Measurements from ENCODE around the gene PLA2G2F. TPM values are rescaled to one million over a fixed set of nuclear protein-coding genes. Genes with fewer than 3 reads are reported as not detected.

The PLA2G2F gene
- total and polyA plus RNA-seq, 7 donors, result 0.60 to 0.80 TPM; not detected in 5

GRCh38 chr1:20182415-20182814, 43.3 kb downstream of the PLA2G2F start:
- H3K27me3 ChIP-seq, result no peaks in the 10 kb centered on the region
- intact Hi-C loops (cut with DNase I), result loop anchor here (10.0 kb wide), 1 partner anchor 978 kb away; no protein-coding TSS in a partner anchor
- no peaks in the 10 kb centered on the region for H3K36me3 ChIP-seq
- no peak for DNase-seq
- TF ChIP-seq CTCF (IDR thresholded peaks at IDR 0.05), result no peak
- TF ChIP-seq POLR2A (IDR thresholded peaks at IDR 0.05), result no peak
- no peak for TF ChIP-seq EP300 (IDR thresholded peaks at IDR 0.05)
- TF ChIP-seq POLR2AphosphoS5 (IDR thresholded peaks at IDR 0.05), result no peak
- no peak overlapping the region for H3K4me3 ChIP-seq
- peak overlapping the region in 3 of 4 donors; percentile 95 to 99 (median 98) for H3K27ac ChIP-seq
- peaks cover 0 to 84% (median 60%) of the 10 kb centered on the region in 4 donors for H3K4me1 ChIP-seq
- no peaks in the 10 kb centered on the region for H3K9me3 ChIP-seq

- no peak for DNase-seq
- Histone ChIP-seq H3K4me3 (no peak overlapping the region), H3K9me3 (no peaks in the 10 kb centered on the region), H3K27ac (peak overlapping the region in 3 of 4 donors; percentile 95 to 99 (median 98)), H3K27me3 (no peaks in the 10 kb centered on the region), H3K36me3 (no peaks in the 10 kb centered on the region), H3K4me1 (peaks cover 0 to 85% (median 63%) of the 10 kb centered on the region in 4 donors)
- intact Hi-C loops (cut with DNase I), result loop anchor here (10.0 kb wide), 1 partner anchor 978 kb away; no protein-coding TSS in a partner anchor
- TF ChIP-seq EP300 (IDR thresholded peaks at IDR 0.05) (no peak), POLR2AphosphoS5 (IDR thresholded peaks at IDR 0.05) (peak in 2 of 4 donors; percentile 16 to 36)
- WGBS, 2 donors, result 26 to 86% methylated on average over 10 of the region's 10 CpGs
These were observed 43.9 kb downstream of the PLA2G2F start for GRCh38 chr1:20183035-20183434.

GRCh38 chr1:20183616-20184271, 44.6 kb downstream of the PLA2G2F start:
- H3K9me3 ChIP-seq, result no peaks in the 10 kb centered on the region
- intact Hi-C loops (cut with DNase I), result loop anchor here (10.0 kb wide), 1 partner anchor 979 kb away; no protein-coding TSS in a partner anchor
- no peaks in the 10 kb centered on the region for H3K36me3 ChIP-seq
- H3K4me1 ChIP-seq, result peaks cover 0 to 85% (median 63%) of the 10 kb centered on the region in 4 donors
- no peaks in the 10 kb centered on the region for H3K27me3 ChIP-seq
- no peak overlapping the region for H3K4me3 ChIP-seq
- peak; percentile 93 for DNase-seq
- WGBS, 2 donors, result 70 to 73% methylated on average over 13 of the region's 13 CpGs
- H3K27ac ChIP-seq, result peak overlapping the region in 3 of 4 donors; percentile 95 to 99 (median 98)
- TF ChIP-seq CTCF (IDR thresholded peaks at IDR 0.05) (no peak), EP300 (IDR thresholded peaks at IDR 0.05) (peak; percentile 79 to 98 (median 90)), POLR2AphosphoS5 (IDR thresholded peaks at IDR 0.05) (peak; percentile 94 to 96 (median 96)), POLR2A (IDR thresholded peaks at IDR 0.05) (peak; percentile 11 to 15)

- TF ChIP-seq EP300 (IDR thresholded peaks at IDR 0.05), result no peak
- peak in 1 of 4 donors; percentile 9 for TF ChIP-seq POLR2AphosphoS5 (IDR thresholded peaks at IDR 0.05)
- no peaks in the 10 kb centered on the region for H3K9me3 ChIP-seq
- peak overlapping the region in 3 of 4 donors; percentile 95 to 99 (median 98) for H3K27ac ChIP-seq
- H3K36me3 ChIP-seq, result no peaks in the 10 kb centered on the region
- intact Hi-C loops (cut with DNase I), result loop anchor here (10.0 kb wide), 1 partner anchor 980 kb away; no protein-coding TSS in a partner anchor
- DNase-seq, result no peak
- H3K4me1 ChIP-seq, result peaks cover 0 to 85% (median 63%) of the 10 kb centered on the region in 4 donors
- WGBS, 2 donors, result 61 to 71% methylated on average over 6 of the region's 6 CpGs
- no peaks in the 10 kb centered on the region for H3K27me3 ChIP-seq
- no peak overlapping the region for H3K4me3 ChIP-seq
These were observed 45.4 kb downstream of the PLA2G2F start for GRCh38 chr1:20184481-20184900.

GRCh38 chr1:20184997-20185833, 46.1 kb downstream of the PLA2G2F start:
- H3K9me3 ChIP-seq, result no peaks in the 10 kb centered on the region
- H3K4me3 ChIP-seq, result peak overlapping the region; percentile 60 to 77 (median 68)
- peaks cover 0 to 85% (median 66%) of the 10 kb centered on the region in 4 donors for H3K4me1 ChIP-seq
- DNase-seq, result no peak
- no peaks in the 10 kb centered on the region for H3K27me3 ChIP-seq
- H3K27ac ChIP-seq, result peak overlapping the region; percentile 85 to 99 (median 96)
- intact Hi-C loops (cut with DNase I), result loop anchor here (10.0 kb wide), 1 partner anchor 980 kb away; no protein-coding TSS in a partner anchor
- TF ChIP-seq POLR2AphosphoS5 (IDR thresholded peaks at IDR 0.05) (no peak), POLR2A (IDR thresholded peaks at IDR 0.05) (no peak), CTCF (IDR thresholded peaks at IDR 0.05) (no peak), EP300 (IDR thresholded peaks at IDR 0.05) (no peak)
- 59 to 74% methylated on average over 17 of the region's 17 CpGs for WGBS, 2 donors
- H3K36me3 ChIP-seq, result no peaks in the 10 kb centered on the region
